Activated naive CD4-positive, alpha-beta T cell treated with anti-CD3 and anti-CD28 coated beads, Interleukin-2, amount 50 U/mL, for 16 hours (primary cell): ENCODE results near the gene TRMT10C.
A peak's percentile ranks its signal among the peaks of the same experiment; 100 is the strongest.
"Not testable (repeated sequence)": the region's sequence is repeated elsewhere in the genome, so short reads cannot be mapped to it uniquely, and the experiment has no call there.

ENCODE experiments used
- DNase-seq: peaks from one replicate; pipeline ENCODE4 v3.0.0-alpha.2; 2020

The TRMT10C gene

DNA sequence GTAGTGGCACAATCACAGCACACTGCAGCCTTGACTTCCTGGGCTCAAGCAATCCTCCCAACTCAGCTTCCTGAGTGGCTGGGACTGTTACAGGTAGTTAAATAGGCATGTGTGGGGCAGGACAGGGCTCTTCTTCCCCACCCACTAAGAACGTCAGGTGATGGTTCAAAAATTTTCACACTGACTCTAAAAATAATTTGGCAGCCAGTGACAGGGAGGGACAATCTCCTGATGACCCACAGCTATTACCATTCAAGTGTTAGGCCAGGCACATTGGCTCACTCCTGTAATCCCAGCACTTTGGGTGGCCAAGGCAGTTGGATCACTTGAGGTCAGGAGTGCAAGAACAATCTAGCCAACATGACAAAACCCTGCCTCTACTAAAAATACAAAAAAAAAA, 12.2 kb upstream of the TRMT10C start:
- DNase-seq = no peak

DNA sequence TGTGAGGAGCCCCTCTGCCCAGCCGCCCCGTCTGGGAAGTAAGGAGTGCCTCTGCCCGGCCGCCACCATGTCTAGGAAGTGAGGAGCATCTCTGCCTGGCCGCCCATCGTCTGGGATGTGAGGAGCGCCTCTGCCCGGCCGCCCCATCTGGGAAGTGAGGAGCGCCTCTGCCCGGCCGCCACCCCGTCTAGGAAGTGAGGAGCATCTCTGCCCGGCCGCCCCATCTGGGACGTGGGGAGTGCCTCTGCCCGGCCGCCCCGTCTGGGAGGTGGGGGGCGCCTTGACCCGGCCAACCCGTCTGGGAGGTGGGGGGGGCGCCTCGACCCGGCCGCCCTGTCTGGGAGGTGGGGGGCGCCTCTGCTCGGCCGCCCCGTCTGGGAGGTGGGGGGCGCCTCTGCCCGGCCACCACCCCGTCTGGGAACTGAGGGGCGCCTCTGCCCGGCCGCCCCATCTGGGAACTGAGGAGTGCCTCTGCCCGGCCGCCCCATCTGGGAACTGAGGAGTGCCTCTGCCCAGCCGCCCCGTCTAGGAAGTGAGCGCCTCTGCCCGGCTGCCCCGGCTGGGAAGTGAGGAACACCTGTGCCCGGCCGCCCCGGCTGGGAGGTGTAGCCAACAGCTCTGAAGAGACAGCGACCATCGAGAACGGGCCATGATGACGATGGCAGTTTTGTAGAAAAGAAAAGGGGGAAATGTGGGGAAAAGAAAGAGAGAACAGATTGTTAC, 10.1 kb upstream of the TRMT10C start:
- DNase-seq = not testable (repeated sequence)

DNA sequence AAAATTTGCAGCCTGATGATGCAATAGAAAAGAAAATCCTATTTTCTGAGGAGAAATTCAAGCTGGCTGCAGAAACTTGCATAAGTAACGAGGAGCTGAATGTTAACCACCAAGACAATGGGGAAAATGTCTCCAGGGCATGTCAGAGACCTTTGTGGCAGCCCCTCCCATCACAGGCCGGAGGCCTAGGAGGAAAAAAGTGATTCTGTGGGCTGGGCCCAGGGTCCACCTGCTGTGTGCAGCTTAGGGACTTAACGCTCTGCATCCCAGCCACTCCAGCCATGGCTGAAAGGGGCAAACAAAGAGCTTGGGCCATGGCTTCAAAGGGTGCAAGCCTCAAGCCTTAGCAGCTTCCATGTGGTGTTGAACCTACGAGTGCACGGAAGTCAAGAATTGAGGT, 8.3 kb upstream of the TRMT10C start:
- DNase-seq = not testable (repeated sequence)

DNA sequence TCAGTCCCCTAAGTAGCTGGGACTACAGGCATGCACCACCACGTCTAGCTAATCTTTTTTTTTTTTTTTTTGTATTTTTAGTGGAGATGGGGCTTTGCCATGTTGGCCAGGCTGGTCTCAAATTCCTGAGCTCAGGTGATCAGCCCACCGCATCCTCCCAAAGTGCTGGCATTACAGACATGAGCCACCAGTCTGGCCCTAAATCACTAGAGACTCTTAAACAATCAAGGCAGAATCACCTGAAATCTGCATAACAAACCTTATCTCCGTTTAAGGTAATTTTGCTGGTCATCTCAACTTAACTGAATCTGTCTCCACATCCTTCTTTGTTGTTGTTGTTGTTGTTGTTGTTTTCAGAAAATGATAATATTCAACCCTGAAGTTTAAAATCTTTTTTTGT, 5.6 kb upstream of the TRMT10C start:
- DNase-seq = no peak

DNA sequence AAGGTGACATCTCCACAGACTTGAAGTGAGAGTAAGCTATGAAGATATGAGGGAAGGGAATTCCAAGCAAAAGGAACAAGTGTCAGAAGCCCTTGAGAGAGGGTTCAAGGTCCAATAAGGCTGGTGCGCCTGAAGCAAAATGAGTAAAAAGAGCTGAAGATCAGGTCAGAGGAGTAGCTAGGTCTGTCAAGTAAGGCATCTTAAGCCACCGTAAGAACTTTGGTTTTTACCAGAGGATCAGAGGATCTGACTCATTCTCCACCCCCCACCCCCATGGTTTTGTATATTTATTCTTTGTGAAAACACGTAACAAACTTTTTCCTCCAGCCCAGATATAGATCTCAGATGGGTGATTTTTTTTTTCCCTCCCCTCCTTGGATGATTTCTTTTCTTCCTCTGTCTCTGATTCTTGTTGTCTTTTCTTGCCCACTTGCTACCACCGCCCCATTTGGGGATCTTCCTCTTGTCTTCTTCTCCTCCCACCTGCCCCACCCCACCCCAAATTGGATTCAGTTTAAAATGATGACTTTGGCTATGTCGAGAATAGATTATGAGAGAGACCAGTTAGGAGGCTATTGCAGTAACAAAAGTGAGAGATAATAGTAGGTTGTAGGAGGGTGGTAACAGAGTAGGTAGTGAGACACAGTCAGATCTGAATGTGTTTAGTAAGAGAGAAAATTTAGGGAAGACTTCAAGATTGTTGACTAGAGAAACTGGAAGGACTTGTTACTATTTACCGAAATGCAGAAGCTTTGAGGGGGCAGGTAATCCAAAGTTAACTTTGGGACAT, 6.1 kb downstream of the TRMT10C start:
- peak; percentile 56 for DNase-seq

DNA sequence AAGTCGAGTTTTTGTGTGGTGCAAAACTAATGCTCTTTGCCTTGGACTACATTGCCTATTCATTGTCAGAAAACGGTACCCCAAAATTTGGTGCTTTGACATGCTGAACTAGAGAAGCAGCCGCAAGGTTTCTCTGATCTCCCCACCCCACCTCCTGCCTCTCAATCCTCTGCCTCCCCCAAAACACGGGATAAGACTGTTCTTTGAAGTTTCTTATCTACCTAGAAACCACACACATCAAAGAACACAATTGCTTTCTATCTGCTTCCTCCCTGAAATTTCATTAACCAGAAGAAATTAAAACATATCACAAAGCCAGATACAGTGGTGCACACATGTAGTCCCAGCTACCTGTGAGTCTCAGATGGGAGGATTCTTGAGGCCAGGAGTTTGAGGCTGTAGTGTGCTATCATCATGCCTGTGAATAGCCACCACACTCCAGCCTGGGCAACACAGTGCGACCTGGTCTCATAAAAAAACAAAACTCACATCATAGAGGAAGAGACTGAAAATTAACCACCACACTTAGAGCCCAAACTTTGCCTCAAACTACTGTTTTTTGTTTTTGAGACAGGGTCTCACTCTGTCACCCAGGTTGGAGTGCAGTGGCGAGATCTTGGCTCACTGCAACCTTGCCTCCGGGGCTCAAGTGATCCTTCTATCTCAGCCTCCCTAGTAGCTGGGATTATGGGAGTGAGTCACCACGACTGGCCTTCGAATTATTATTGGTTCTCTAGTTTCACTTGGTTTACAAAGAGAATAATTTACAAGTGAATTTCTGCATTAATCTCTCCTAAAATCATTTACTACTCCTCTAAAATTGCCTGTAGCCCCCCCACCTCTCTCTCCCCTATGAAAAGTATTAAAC, 9.6 kb downstream of the TRMT10C start:
- DNase-seq = no peak

DNA sequence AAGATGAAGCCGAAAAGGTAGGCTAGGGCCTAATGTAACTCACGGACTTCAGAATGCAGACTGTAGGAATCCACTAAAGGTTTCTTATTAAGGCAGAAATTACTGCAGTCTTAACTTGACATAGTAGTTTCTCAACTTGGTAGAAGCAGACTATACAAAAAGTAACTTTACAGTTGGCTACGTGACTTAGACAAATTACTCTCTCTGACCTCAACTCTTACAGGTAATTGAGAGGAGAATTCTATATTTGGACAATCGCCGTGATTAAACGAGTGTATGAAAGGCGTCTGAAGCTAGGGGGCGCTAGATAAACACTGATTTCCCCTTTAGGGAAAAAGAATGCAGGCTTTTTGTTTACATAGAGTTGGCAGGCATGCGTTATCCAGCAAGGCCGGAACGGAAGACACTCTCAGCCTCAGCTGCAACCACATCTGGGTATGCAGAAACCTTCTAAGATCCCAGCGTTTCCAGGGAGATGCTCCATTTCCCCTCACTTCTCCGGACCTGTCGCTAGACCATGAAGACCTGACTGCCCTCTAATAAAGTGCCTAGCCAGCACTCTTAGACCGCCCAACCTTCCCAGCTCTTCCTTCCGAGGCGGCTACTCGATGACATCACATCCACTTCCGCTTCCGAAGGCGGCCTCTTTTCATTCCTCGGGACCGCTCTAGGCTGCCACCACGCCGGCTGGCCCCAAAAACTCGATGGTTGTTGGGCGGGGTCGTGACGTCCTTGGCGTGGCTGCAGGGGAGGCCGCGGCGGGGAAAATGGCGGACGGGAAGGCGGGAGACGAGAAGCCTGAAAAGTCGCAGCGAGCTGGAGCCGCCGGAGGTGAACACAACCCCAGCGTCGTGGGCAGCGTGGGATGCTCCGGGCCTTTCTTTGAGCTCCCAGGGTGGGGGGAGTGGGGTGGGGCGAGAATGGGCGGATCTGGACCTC, 12.1 kb downstream of the TRMT10C start, which contains the start of gene PCNP:
TSS of gene PCNP (plus strand) at position 732 of the 939 bp plus-strand sequence. CDS start at position 768, 36 bp downstream.
- peak; percentile 99 for DNase-seq

DNA sequence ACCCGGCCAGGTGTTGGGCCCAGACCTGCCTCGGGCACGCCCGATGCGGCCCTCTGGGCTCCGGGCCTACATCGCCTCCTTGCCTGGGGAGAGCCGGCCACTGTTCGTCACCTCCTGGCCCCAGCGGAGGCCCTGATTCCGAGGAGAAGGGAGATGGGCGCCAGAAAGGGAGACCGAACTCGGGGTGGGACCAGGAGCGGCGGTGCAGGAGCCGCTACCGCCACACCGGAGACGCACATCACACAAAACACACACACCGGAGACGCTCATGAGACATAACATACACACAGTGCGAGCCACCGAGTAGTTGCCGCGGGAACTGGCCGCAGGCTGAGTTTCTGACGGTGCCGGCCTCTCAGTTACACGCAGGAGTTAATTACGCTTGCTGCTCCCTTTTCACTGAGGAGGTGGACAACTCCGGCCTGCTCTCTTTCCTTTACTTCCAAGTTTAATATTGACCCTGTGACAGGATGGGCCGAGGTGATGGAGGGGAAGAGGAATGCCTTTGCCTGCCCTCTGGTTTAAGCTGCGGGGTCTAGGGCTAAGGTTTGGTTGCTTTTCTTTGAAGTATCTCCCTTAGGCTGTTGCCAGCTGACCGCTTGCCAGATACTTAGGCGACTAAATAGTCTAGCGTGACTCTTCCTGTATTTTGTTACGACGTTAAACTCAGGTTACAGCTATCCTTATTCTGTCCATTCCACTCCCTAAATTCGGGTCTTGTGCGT, 12.9 kb downstream of the TRMT10C start:
- DNase-seq = no peak

DNA sequence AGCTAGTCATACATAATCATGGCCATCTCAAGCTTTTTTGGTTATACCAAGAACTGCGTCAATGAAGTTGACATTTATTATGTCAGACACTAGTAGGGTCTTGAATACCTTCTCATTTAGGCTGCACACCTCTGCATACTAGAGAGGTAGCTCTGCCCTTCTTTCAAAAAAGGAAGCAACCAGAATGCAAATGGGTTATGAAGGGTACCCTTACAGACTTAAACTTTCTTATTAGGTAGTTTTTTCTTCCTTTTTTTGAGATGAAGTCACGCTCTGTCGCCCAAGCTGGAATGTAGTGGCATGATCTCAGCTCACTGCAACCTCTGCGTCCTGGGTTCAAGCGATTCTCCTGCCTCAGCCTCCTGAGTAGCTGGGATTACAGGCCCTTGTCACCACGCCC, 15.6 kb downstream of the TRMT10C start:
- DNase-seq = no peak

DNA sequence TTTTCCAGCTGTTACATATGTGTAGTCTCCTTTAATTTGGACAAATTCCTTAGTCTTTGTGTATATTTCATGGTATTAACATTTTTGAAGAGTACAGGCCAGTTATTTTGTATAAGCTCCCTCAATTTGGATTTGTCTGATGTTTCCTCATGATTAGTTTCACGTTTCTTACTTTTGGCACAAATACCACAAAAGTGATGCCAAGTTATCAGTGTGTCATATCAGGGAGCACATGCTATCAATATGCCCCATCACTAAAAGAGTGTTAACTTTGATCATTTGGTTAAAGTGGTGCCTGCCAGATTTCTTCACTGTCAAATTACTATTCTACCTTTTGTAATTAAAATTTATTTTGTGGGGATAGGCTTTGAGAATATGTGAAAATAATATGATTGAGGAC, 26.9 kb downstream of the TRMT10C start:
- DNase-seq = no peak

DNA sequence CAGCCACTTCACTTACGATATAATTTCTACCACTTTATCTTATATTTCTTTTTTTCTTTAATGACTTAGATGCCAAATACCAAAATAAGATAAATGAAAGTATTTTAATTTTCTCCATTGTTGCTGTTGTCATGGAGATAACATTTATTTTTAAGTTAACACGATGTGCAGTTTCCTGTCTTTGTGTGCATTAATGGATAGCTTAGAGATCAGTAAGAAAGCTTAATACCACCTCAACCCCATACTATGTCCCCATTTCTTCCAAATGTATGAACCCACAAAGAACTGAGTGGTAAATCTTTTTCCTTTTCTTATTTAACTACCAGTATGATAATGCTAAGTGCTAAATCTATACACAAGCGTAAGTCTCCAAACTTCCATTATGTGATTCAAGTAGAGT, 29.4 kb downstream of the TRMT10C start:
- DNase-seq = no peak

DNA sequence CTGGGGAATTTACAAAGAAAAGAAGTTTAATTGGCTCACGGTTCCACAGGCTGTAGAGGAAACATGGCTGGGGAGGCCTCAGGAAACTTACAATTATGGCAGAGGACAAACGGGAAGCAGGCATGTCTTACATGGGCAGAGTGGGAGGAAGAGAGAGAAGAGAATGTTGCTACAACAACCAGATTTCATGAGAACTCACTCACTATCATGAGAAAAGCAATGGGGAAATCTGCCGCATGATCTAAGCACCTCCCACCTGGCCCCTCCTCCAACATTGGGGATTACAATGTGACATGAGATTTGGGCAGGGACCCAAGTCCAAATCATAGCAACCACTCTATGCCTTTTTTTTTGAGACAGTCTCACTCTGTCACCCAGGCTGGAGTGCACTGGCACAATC, 41.1 kb downstream of the TRMT10C start:
- no peak for DNase-seq

DNA sequence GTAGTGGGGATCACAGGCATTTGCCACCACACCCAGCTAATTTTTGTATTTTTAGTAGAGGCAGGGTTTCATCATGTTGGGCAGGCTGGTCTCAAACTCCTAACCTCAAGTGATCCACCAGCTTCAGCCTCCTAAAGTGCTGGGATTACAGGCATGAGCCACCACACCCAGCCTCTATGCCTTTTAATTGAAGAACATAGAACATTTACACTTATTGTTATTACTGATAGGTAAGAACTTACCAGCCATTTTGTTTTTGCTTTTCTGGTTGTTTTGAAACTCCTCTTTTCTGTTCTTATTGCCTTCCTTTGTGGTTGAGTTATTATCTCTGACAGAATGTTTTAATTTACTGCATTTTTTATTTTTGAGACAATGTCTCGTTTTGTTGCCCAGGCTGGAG, 41.5 kb downstream of the TRMT10C start:
- DNase-seq = no peak

DNA sequence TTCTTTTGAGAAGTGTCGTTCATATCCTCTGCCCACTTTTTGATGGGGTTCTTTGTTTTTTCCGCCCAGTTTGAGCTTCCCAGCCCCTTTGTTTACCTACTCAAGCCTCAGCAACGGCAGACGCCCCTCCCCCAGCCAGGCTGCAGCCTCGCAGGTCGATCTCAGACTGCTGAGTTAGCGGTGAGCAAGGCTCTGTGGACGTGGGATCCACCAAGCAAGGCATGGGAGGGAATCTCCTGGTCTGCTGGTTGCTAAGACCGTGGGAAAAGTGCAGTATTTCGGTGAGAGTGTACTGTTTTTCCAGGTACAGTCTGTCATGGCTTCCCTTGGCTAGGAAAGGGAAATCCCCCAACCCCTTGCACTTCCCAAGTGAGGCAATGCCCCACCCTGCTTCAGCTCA, 43.7 kb downstream of the TRMT10C start:
- DNase-seq = not testable (repeated sequence)

DNA sequence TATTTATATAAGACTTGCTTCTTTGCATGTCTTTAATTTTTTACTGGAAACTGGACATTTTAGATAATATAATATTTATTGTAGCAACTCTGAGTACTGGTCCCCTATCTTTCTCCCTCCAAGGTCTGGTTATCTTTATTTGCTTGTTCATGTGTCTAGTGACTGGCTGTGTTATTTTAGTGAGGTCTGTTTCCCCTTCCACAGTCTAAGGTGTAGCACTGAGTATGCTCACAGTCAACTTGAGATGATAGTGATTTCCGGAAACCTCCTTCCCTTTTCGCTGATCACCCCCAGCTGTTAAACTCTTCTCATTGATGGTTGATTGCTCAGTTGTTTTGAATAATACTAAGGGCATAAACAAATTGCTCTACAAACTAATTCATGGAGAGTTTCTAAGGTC, 49.4 kb downstream of the TRMT10C start:
- DNase-seq = no peak

DNA sequence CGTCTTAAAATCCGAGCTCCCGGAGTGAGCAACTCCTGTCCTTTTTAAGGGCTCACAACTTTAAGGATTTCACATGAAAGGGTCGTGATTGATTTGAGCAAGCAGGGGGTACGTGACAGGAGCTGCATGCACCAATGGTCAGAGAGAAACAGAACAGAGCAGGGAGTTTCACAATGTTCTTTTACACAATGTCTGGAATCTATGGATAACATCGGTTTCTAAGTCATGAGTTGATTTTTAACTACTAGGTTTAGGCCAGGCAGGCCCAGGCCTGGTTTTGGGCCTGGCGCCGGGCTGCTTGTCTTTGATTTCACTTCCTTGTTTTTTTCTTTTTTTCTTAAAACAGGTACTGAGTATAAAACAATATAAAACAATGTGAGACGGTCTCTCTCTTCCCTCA, 51.3 kb downstream of the TRMT10C start:
- DNase-seq = not testable (repeated sequence)

DNA sequence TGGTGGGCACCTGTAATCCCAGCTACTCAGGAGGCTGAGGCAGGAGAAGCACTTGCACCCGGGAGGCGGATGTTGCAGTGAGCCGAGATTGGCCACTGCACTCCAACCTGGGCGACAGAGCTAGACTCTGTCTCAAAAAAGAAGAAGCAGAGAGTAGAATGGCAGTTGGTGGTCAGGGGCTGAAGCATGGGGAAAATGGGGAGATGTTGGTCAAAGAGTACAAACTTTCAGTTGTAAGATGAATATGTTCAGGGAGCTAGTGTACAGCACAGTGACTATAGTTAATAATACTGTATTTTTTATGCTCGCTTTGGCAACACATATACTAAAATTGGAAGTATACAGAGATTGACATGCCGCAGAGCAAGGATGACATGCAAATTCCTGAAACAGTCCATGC, 53.9 kb downstream of the TRMT10C start:
- no peak for DNase-seq
